ENCODE data around the gene CH25H.

Gene CH25H

DNA sequence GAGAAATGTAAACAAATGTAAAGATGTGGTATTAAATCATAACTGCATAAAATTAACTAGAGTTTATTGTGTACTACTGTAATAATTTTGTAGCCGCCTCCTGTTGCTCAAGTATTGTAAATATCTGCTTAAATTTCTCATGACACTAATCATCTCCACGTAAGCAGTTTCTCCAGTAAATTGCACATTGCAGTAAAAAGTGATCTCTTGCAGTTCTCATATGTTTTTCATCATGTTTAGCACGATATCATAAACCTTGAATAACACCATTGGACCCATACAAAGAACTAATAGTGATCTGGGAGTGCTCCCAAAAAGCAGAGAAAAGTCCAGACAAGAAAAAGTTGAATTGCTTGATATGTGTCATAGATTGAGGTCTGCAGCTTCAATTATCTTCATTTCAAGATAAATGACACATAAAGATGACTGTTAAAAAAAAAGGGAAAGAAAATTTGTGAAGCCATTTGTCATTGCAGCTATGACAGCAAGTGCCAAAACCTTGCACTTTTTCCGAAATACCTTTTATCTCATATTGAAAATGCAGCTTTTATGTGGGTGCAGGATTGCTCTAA, 29.2 kb upstream of the CH25H start:
- TF ChIP-seq MYC (IDR thresholded peaks at IDR 0.05; ENCODE audit: low read depth, low read length) (no peak), POLR2A (IDR thresholded peaks at IDR 0.05; ENCODE audit: extremely low read depth, insufficient read length) (no peak)
- TF ChIP-seq, protein P1, sequence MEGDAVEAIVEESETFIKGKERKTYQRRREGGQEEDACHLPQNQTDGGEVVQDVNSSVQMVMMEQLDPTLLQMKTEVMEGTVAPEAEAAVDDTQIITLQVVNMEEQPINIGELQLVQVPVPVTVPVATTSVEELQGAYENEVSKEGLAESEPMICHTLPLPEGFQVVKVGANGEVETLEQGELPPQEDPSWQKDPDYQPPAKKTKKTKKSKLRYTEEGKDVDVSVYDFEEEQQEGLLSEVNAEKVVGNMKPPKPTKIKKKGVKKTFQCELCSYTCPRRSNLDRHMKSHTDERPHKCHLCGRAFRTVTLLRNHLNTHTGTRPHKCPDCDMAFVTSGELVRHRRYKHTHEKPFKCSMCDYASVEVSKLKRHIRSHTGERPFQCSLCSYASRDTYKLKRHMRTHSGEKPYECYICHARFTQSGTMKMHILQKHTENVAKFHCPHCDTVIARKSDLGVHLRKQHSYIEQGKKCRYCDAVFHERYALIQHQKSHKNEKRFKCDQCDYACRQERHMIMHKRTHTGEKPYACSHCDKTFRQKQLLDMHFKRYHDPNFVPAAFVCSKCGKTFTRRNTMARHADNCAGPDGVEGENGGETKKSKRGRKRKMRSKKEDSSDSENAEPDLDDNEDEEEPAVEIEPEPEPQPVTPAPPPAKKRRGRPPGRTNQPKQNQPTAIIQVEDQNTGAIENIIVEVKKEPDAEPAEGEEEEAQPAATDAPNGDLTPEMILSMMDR (IDR thresholded peaks at IDR 0.05; ENCODE audit: low read depth, low read length), result no peak
- TF ChIP-seq, protein P2, sequence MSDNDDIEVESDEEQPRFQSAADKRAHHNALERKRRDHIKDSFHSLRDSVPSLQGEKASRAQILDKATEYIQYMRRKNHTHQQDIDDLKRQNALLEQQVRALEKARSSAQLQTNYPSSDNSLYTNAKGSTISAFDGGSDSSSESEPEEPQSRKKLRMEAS (IDR thresholded peaks at IDR 0.05; ENCODE audit: low read depth, low read length), result no peak
- no peak overlapping the region for H3K4me3 ChIP-seq (ENCODE audit: low read depth, low read length)
- no peak for DNase-seq (ENCODE audit: low read depth)

DNA sequence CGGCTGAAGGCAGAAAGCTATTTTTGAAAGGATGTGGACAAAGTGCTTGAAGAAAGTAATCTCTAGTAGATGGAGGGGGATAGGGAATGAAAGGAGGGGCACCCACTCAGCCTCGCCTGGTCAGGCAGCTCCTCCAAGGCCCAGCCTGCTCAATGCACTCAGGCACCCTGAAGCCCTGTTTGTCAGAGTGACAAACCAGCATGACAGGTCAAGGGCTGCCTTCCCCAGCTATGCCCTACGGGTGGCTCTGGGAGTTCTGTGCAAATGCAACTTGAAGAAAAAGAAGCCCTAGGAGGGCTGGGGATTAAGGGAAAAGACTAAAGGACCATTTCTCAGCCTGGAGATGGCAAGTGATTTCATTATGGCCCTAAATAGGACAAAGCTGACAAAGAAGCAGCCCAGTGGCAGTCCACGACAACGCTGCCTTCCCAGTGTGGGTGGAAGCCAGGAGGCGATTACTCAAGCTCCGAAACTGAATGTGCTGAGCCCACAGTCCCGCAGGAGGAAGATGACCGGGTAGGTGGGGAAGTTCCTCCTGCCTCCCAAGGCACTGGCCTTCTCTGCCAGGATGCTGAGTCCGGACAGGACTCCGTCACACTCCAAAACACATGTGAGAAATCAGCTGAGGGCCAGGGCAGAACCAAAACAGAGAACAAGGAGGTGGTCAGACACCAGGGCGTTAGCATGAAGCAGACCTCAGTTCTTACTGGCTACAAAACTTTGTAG, 28.1 kb upstream of the CH25H start:
- no peak for DNase-seq (ENCODE audit: low read depth)
- no peak overlapping the region for H3K4me3 ChIP-seq (ENCODE audit: low read depth, low read length)
- TF ChIP-seq, protein P2 (IDR thresholded peaks at IDR 0.05; ENCODE audit: low read depth, low read length), result no peak
- TF ChIP-seq, protein P1 (IDR thresholded peaks at IDR 0.05; ENCODE audit: low read depth, low read length), result no peak
- TF ChIP-seq POLR2A (IDR thresholded peaks at IDR 0.05; ENCODE audit: extremely low read depth, insufficient read length) (no peak), MYC (IDR thresholded peaks at IDR 0.05; ENCODE audit: low read depth, low read length) (no peak)

DNA sequence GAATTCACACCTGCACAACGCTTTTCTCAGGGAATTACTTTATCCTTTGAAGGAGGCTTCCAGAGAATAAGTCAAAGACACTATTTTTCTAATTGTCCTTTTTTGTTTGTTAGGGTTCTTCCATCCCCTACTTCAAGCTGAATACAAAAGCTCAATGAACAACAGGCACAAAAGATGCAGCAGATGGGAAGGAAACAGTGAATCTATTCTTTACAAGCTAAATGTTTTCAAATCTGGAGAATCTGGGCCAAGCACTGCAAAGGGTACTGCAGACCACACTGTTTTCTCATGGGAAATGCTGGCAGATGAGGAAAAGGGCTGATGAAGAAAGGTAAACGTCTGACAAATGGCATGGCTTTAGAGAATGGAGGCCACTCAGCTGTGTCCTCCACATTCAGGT, 25.9 kb upstream of the CH25H start:
- TF ChIP-seq, protein P1 (IDR thresholded peaks at IDR 0.05; ENCODE audit: low read depth, low read length), result no peak
- TF ChIP-seq MYC (IDR thresholded peaks at IDR 0.05; ENCODE audit: low read depth, low read length), result no peak
- TF ChIP-seq POLR2A (IDR thresholded peaks at IDR 0.05; ENCODE audit: extremely low read depth, insufficient read length), result no peak
- TF ChIP-seq, protein P2 (IDR thresholded peaks at IDR 0.05; ENCODE audit: low read depth, low read length), result no peak

DNA sequence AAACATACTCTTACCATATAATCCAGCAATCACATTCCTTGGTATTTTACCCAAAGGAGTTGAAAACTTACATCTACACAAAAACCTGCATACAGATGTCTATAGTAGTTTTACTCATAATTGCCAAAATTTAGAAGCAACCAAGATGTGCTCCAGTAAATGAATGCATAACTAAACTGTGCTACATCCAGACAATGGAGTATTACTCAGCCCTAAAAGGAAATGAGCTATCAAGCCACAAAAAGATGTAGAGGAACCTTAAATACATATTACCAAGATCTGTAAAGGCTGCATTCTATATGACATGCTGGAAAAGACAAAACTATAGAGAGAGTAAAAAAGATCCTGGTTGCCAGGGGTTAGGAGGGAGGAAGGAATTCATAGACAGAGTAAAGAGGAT, 21.8 kb upstream of the CH25H start:
- H3K4me3 ChIP-seq (ENCODE audit: low read depth, low read length), result no peak overlapping the region
- no peak for DNase-seq (ENCODE audit: low read depth)
- TF ChIP-seq, protein P1 (IDR thresholded peaks at IDR 0.05; ENCODE audit: low read depth, low read length), result no peak
- TF ChIP-seq, protein P2 (IDR thresholded peaks at IDR 0.05; ENCODE audit: low read depth, low read length), result no peak

More for the DNA sequence above, 25.9 kb upstream of the CH25H start:
- no peak for DNase-seq (ENCODE audit: low read depth)
- no peak overlapping the region for H3K4me3 ChIP-seq (ENCODE audit: low read depth, low read length)

DNA sequence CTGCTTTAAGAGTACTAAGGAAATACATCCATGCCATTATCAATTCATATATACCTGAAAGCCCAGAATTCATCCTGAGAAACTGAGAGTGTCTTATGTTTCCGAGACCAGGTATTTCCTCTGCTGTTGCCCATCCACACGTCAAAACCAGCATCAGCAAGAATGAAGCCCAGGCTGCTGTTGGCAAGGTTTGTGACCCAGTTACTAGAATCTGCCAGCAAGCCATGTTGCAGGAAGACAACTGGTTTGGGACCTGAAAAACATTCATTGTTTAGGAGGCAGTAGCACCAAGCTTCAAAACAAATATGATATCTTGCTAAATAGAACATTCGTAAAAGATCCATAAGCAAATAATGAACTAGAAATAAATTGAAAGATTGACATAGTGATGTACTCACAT, 21.0 kb upstream of the CH25H start:
- H3K4me3 ChIP-seq (ENCODE audit: low read depth, low read length), result no peak overlapping the region
- no peak for DNase-seq (ENCODE audit: low read depth)
- TF ChIP-seq, protein P2 (IDR thresholded peaks at IDR 0.05; ENCODE audit: low read depth, low read length), result no peak
- TF ChIP-seq MYC (IDR thresholded peaks at IDR 0.05; ENCODE audit: low read depth, low read length), result no peak
- TF ChIP-seq, protein P1 (IDR thresholded peaks at IDR 0.05; ENCODE audit: low read depth, low read length), result no peak
- TF ChIP-seq POLR2A (IDR thresholded peaks at IDR 0.05; ENCODE audit: extremely low read depth, insufficient read length), result no peak
